KMS-11 (cell line): Measurements from ENCODE around the gene IFNL1.

Source experiments
- H2AFZ ChIP-seq: fragments of 200-600 bp; sonication (generic); 2 replicates; pipeline ENCODE4 v1.6.1; 2016; ENCODE audit warnings: antibody characterized with exemption, mixed run types, low read depth
- H3K27ac ChIP-seq: fragments of 200-600 bp; sonication (generic); 2 replicates; pipeline ENCODE4 v1.6.1; 2016; ENCODE audit warnings: mild to moderate bottlenecking, mixed run types
- H3K27me3 ChIP-seq: fragments of 200-600 bp; sonication (generic); 2 replicates; pipeline ENCODE4 v1.6.1; 2017; ENCODE audit warnings: mild to moderate bottlenecking, low read depth, mixed run types, moderate library complexity; ENCODE audit not compliant: insufficient read depth
- H3K36me3 ChIP-seq: fragments of 200-600 bp; sonication (generic); 2 replicates; pipeline ENCODE4 v1.6.1; 2017; ENCODE audit warnings: mild to moderate bottlenecking, mixed run types; ENCODE audit not compliant: insufficient read depth
- H3K4me1 ChIP-seq: fragments of 200-600 bp; sonication (generic); 2 replicates; pipeline ENCODE4 v1.6.1; 2016; ENCODE audit warnings: mild to moderate bottlenecking, low read depth, mixed run types; ENCODE audit not compliant: poor library complexity, severe bottlenecking
- H3K4me2 ChIP-seq: fragments of 200-600 bp; sonication (generic); 2 replicates; pipeline ENCODE4 v1.7.0; 2016; ENCODE audit warnings: mild to moderate bottlenecking, mixed run types
- H3K4me3 ChIP-seq: fragments of 200-600 bp; sonication (generic); IDR thresholded peaks from 2 replicates; pipeline ENCODE4 v1.6.1; 2017; ENCODE audit warnings: low read depth, low read length, mixed read lengths; ENCODE audit not compliant: insufficient read depth
- H3K79me2 ChIP-seq: fragments of 200-600 bp; sonication (generic); 2 replicates; pipeline ENCODE4 v1.6.1; 2016; ENCODE audit warnings: low read depth, mixed run types; ENCODE audit not compliant: insufficient read depth
- H3K9ac ChIP-seq: fragments of 200-600 bp; sonication (generic); 2 replicates; pipeline ENCODE4 v1.6.1; 2016; ENCODE audit warnings: mild to moderate bottlenecking, mixed run types
- H4K20me1 ChIP-seq: fragments of 200-600 bp; sonication (generic); 2 replicates; pipeline ENCODE4 v1.6.1; 2016; ENCODE audit warnings: mild to moderate bottlenecking, mixed run types; ENCODE audit not compliant: insufficient read depth
- TF ChIP-seq, protein P1 (sequence below): fragments of 200-600 bp; sonication (generic); conservative IDR thresholded peaks from 2 replicates; pipeline ENCODE4 v1.6.1; 2017; ENCODE audit warnings: low read depth, mild to moderate bottlenecking, antibody characterized with exemption, low read length, moderate library complexity, mixed read lengths

The IFNL1 gene

DNA sequence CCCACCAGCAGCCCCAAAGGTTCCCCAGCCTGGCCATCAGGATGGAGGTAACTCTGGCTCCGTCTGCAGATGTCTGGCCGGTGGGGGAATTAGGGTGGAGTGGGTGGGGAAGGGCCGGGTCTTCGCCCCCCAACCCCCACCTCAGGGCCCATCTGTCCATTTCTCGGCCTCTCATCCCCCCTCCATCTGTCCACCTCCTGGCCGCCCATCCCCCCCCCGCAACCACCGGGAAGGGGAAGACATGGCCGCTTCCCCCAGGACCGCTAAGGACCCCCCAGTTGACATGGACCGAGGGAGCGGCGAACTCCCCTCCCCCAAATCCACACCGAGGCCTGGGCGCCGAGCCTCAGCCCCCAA is 23.7 kb downstream of the IFNL1 start:
- H3K79me2 ChIP-seq, result peaks cover 17% of the 10 kb centered on the region
- H2AFZ ChIP-seq, result peak overlapping the region; percentile 81
- peak overlapping the region; percentile 88 for H3K4me2 ChIP-seq
- H3K9ac ChIP-seq, result peak overlapping the region; percentile 78
- peaks cover 19% of the 10 kb centered on the region for H3K4me1 ChIP-seq
- H3K4me3 ChIP-seq, result no peak overlapping the region
- no peaks in the 10 kb centered on the region for H4K20me1 ChIP-seq
- no peak overlapping the region for H3K27ac ChIP-seq
- no peaks in the 10 kb centered on the region for H3K27me3 ChIP-seq
- TF ChIP-seq, protein P1, sequence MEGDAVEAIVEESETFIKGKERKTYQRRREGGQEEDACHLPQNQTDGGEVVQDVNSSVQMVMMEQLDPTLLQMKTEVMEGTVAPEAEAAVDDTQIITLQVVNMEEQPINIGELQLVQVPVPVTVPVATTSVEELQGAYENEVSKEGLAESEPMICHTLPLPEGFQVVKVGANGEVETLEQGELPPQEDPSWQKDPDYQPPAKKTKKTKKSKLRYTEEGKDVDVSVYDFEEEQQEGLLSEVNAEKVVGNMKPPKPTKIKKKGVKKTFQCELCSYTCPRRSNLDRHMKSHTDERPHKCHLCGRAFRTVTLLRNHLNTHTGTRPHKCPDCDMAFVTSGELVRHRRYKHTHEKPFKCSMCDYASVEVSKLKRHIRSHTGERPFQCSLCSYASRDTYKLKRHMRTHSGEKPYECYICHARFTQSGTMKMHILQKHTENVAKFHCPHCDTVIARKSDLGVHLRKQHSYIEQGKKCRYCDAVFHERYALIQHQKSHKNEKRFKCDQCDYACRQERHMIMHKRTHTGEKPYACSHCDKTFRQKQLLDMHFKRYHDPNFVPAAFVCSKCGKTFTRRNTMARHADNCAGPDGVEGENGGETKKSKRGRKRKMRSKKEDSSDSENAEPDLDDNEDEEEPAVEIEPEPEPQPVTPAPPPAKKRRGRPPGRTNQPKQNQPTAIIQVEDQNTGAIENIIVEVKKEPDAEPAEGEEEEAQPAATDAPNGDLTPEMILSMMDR, result no peak
- H3K36me3 ChIP-seq, result no peaks in the 10 kb centered on the region; the same call in 1 of the 2 replicates

DNA sequence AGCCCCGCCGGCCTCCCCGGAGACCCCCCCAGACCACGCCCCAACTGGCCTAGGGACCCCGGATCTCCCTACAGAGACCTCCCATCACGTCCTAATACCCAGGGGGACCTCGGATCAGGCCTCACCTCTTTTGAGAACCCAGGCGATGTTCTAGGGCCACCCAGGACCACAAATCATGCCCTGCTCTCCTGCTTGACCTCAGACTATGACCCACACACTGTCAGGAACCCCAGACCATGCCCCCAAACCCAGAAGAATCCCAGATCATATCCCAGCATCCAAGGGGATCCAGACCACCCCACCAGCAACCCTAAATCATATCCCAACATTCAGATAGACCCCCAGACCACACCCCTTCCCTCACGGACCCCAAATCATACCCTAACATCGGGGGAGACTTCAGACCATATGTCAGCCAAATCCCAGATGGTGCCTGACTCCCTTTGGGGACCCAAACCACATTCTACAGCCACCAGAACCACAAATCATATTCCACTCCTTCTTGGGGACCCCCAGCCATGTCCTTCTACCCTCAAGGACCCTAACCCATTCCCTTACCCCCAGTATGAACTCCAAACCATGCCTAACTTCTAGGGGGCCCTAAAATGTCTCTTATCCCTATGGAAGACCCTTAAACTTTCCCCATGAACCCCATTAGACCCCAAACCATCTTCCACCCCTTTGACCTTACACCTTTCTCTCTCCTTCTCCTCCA is 25.1 kb downstream of the IFNL1 start:
- Histone ChIP-seq H3K4me1 (peaks cover 19% of the 10 kb centered on the region), H3K4me2 (peak overlapping the region; percentile 15; the same call in 1 of the 2 replicates), H3K27ac (no peak overlapping the region), H3K36me3 (no peaks in the 10 kb centered on the region), H3K4me3 (no peak overlapping the region), H4K20me1 (no peaks in the 10 kb centered on the region), H3K9ac (no peak overlapping the region), H3K27me3 (no peaks in the 10 kb centered on the region), H3K79me2 (peaks cover 17% of the 10 kb centered on the region), H2AFZ (peak overlapping the region; percentile 71; the same call in 1 of the 2 replicates)
- TF ChIP-seq, protein P1, result no peak

DNA sequence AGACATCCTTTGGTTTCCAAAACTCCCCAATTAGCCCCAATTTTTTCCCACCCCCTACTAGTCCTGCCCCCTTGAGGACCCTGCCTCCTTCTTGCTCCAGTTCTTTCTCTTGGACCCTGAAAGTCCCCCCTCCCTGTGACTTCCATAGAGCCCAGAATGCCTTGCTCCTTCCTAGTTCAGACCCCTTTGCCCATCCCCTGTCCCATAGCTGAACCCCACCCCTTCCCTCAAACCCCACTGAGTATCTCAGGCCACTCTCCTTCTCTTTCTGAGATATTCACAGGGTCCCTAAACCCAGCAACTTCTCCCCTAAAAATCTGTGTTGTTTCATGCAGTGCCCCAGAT is 25.6 kb downstream of the IFNL1 start:
- Histone ChIP-seq H3K4me1 (peaks cover 19% of the 10 kb centered on the region), H3K27me3 (no peaks in the 10 kb centered on the region), H3K36me3 (no peaks in the 10 kb centered on the region), H4K20me1 (no peaks in the 10 kb centered on the region), H3K4me2 (no peak overlapping the region), H2AFZ (no peak overlapping the region), H3K4me3 (no peak overlapping the region), H3K79me2 (peaks cover 17% of the 10 kb centered on the region), H3K9ac (no peak overlapping the region), H3K27ac (no peak overlapping the region)
- TF ChIP-seq, protein P1, result no peak

DNA sequence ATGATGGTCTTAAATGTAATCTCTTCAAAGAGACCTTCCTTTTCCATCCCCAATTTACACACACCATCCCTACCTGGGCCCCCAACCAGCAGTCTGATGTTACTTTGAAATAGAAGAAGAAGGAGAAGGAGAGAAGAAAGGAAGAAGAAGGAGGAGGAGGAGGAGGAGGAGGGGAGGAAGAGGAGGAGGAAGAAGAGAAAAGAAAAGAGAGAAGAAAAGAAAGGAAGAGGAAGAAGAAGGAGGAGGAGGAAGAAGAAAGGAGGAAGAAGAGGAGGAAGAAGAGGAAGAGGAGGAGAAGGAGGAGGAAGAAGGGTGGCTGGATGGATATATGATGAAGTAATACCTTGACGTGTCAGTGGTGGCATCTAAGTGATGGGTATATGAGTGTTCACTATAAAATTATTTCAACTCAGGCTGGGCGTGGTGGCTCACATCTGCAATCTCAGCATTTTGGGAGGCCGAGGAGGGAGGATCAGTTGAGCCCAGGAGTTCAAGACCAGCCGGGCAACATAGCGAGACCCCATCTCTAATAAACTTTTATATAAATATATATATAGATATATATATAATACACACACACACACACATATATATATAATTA is 28.1 kb downstream of the IFNL1 start:
- TF ChIP-seq, protein P1, result no peak
- Histone ChIP-seq H2AFZ (no peak overlapping the region), H3K4me3 (no peak overlapping the region), H3K36me3 (no peaks in the 10 kb centered on the region), H3K9ac (no peak overlapping the region), H3K27ac (no peak overlapping the region), H3K4me1 (peaks cover 12% of the 10 kb centered on the region), H3K27me3 (no peaks in the 10 kb centered on the region), H3K79me2 (peaks cover 5% of the 10 kb centered on the region), H4K20me1 (no peaks in the 10 kb centered on the region), H3K4me2 (no peak overlapping the region)
